H9 (cell line): Measurements from ENCODE around the gene DHX38. TPM values are rescaled to one million over a fixed set of nuclear protein-coding genes. Genes with fewer than 3 reads are reported as not detected.

Source experiments
- DNase-seq: peaks from one replicate; pipeline ENCODE4 v3.0.0-alpha.2; 2017
- H2AFZ ChIP-seq: one replicate; pipeline ENCODE4 v1.6.1; 2013; ENCODE audit warnings: mild to moderate bottlenecking, low read length, control low read depth, moderate library complexity
- H2AK5ac ChIP-seq: 2 replicates; pipeline ENCODE4 v1.6.1; 2013; ENCODE audit warnings: low read length, control low read depth, mixed read lengths; ENCODE audit not compliant: insufficient read length
- H2BK120ac ChIP-seq: one replicate; pipeline ENCODE4 v1.6.1; 2013; ENCODE audit warnings: low read depth, mild to moderate bottlenecking, low read length, control low read depth, inconsistent platforms; ENCODE audit not compliant: poor library complexity, severe bottlenecking
- H2BK12ac ChIP-seq: 2 replicates; pipeline ENCODE4 v1.6.1; 2013; ENCODE audit warnings: low read length, control low read depth, mixed read lengths, low read depth; ENCODE audit not compliant: insufficient read length
- H2BK15ac ChIP-seq: 2 replicates; pipeline ENCODE4 v1.6.1; 2013; ENCODE audit warnings: low read depth, low read length, control low read depth
- H2BK20ac ChIP-seq: one replicate; pipeline ENCODE4 v1.6.1; 2013; ENCODE audit warnings: low read depth, mild to moderate bottlenecking, low read length, control low read depth, inconsistent platforms; ENCODE audit not compliant: poor library complexity, severe bottlenecking
- H2BK5ac ChIP-seq: 2 replicates; pipeline ENCODE4 v1.6.1; 2013; ENCODE audit warnings: low read length, control low read depth, mixed read lengths; ENCODE audit not compliant: insufficient read length
- H3K14ac ChIP-seq: 2 replicates; pipeline ENCODE4 v1.6.1; 2013; ENCODE audit warnings: low read length, control low read depth; ENCODE audit not compliant: insufficient read depth
- H3K18ac ChIP-seq: 2 replicates; pipeline ENCODE4 v1.6.1; 2013; ENCODE audit warnings: low read depth, mild to moderate bottlenecking, mixed read lengths, low read length, control low read depth; ENCODE audit not compliant: insufficient read length
- H3K23ac ChIP-seq: 2 replicates; pipeline ENCODE4 v1.6.1; 2013; ENCODE audit warnings: low read length, control low read depth, mixed read lengths, low read depth; ENCODE audit not compliant: insufficient read length
- H3K23me2 ChIP-seq: 2 replicates; pipeline ENCODE4 v1.6.1; 2013; ENCODE audit warnings: low read depth, mild to moderate bottlenecking, mixed read lengths, low read length, control low read depth; ENCODE audit not compliant: insufficient read length, poor library complexity, severe bottlenecking
- H3K27ac ChIP-seq: 2 replicates; pipeline ENCODE4 v1.5.1; 2013; ENCODE audit warnings: low read length, control low read depth, mixed read lengths, low read depth; ENCODE audit not compliant: insufficient read length
- H3K27me3 ChIP-seq: 2 replicates; pipeline ENCODE4 v1.6.1; 2013; ENCODE audit warnings: low read length, control low read depth, inconsistent platforms; ENCODE audit not compliant: insufficient read depth
- H3K4ac ChIP-seq: 2 replicates; pipeline ENCODE4 v1.6.1; 2013; ENCODE audit warnings: low read depth, mild to moderate bottlenecking, control low read depth, inconsistent platforms, low read length, moderate library complexity
- H3K4me1 ChIP-seq: 2 replicates; pipeline ENCODE4 v1.6.1; 2013; ENCODE audit warnings: low read length, control low read depth, inconsistent platforms; ENCODE audit not compliant: insufficient read depth
- H3K4me2 ChIP-seq: 2 replicates; pipeline ENCODE4 v1.6.1; 2013; ENCODE audit warnings: low read length, control low read depth, mixed read lengths; ENCODE audit not compliant: insufficient read length, insufficient read depth
- H3K56ac ChIP-seq: 2 replicates; pipeline ENCODE4 v1.6.1; 2013; ENCODE audit warnings: low read depth, mild to moderate bottlenecking, mixed read lengths, low read length, control low read depth; ENCODE audit not compliant: insufficient read length
- H3K79me1 ChIP-seq: 2 replicates; pipeline ENCODE4 v1.6.1; 2013; ENCODE audit warnings: low read depth, mild to moderate bottlenecking, moderate library complexity, low read length, control low read depth, inconsistent platforms; ENCODE audit not compliant: insufficient read depth, poor library complexity, severe bottlenecking
- H3K79me2 ChIP-seq: 2 replicates; pipeline ENCODE4 v1.6.1; 2013; ENCODE audit warnings: low read length, control low read depth, inconsistent platforms; ENCODE audit not compliant: insufficient read depth
- H3K9ac ChIP-seq: 2 replicates; pipeline ENCODE4 v1.6.1; 2013; ENCODE audit warnings: low read length, control low read depth, mixed read lengths; ENCODE audit not compliant: insufficient read length; ENCODE audit errors: extremely low read depth
- H3K9me3 ChIP-seq: one replicate; pipeline ENCODE4 v1.6.1; 2013; ENCODE audit warnings: low read depth, low read length, inconsistent platforms; ENCODE audit not compliant: control insufficient read depth
- H3T11ph ChIP-seq: one replicate; pipeline ENCODE4 v1.6.1; 2013; ENCODE audit warnings: mild to moderate bottlenecking, low read length, control low read depth, inconsistent platforms
- H4K20me1 ChIP-seq: one replicate; pipeline ENCODE4 v1.6.1; 2013; ENCODE audit not compliant: control insufficient read depth, insufficient read length, insufficient read depth
- H4K5ac ChIP-seq: 2 replicates; pipeline ENCODE4 v1.6.1; 2013; ENCODE audit warnings: low read depth, mild to moderate bottlenecking, mixed read lengths, low read length, control low read depth; ENCODE audit not compliant: insufficient read length
- H4K8ac ChIP-seq: replicated peaks from 2 replicates; pipeline ENCODE4 v1.6.1; 2013; ENCODE audit warnings: low read length, control low read depth, mixed read lengths, low read depth; ENCODE audit not compliant: insufficient read length
- H4K91ac ChIP-seq: 2 replicates; pipeline ENCODE4 v1.6.1; 2013; ENCODE audit warnings: low read depth, mild to moderate bottlenecking, moderate library complexity, mixed read lengths, low read length, control low read depth; ENCODE audit not compliant: insufficient read length
- H3K27ac Mint-ChIP-seq, 3 experiments: 2 replicates in 2 of 3; 3 replicates in 1 of 3; pipeline ENCODE4 v1.8.0; 2020 to 2021; ENCODE audit warnings: mixed read lengths in 3 of 3, mild to moderate bottlenecking in 1 of 3, moderate library complexity in 1 of 3
- H3K27me3 Mint-ChIP-seq: 2 replicates; pipeline ENCODE4 v1.8.0; 2021; ENCODE audit warnings: low read depth, mild to moderate bottlenecking, moderate library complexity, mixed read lengths
- H3K36me3 Mint-ChIP-seq, 3 experiments: 2 replicates in 2 of 3; 3 replicates in 1 of 3; pipeline ENCODE4 v1.8.0; 2020 to 2021; ENCODE audit warnings: low read depth in 3 of 3, mixed read lengths in 3 of 3; ENCODE audit not compliant: insufficient read depth in 1 of 3
- H3K4me1 Mint-ChIP-seq, 2 experiments: 2 replicates each; pipeline ENCODE4 v1.8.0; 2020; ENCODE audit warnings: mixed read lengths in 2 of 2
- H3K4me3 Mint-ChIP-seq, 2 experiments: 2 replicates in 1 of 2; 3 replicates in 1 of 2; pipeline ENCODE4 v1.8.0; 2020 to 2021; ENCODE audit warnings: mild to moderate bottlenecking in 2 of 2, mixed read lengths in 2 of 2, moderate library complexity in 1 of 2
- H3K9me3 Mint-ChIP-seq, 2 experiments: 2 replicates in 1 of 2; 3 replicates in 1 of 2; pipeline ENCODE4 v1.8.0; 2020; ENCODE audit warnings: mild to moderate bottlenecking in 2 of 2, mixed read lengths in 2 of 2, moderate library complexity in 1 of 2
- CTCF ChIP-seq: fragments of 200-600 bp; sonication (generic); conservative IDR thresholded peaks from 3 replicates; pipeline ENCODE4 v1.8.0; 2021; ENCODE audit warnings: antibody characterized with exemption, mild to moderate bottlenecking
- WGBS: extraction: QIAGEN DNeasy Blood & Tissue Kit; methylation state at CpG from one replicate; pipeline ENCODE4 v1.1.7; 2013; ENCODE audit warnings: missing lambda C conversion rate, low lambda C conversion rate, mixed read lengths; ENCODE audit not compliant: insufficient read length; ENCODE audit errors: extremely low coverage; 5-methylcytosine and 5-hydroxymethylcytosine counted together
- total RNA-seq: library from RNA; stranded (reverse); gene quantifications from 2 replicates; pipeline ENCODE4 v1.2.1, GENCODE V29; 2021

The DHX38 gene
- total RNA-seq, 1 experiment from 2014 or later = 60.5 TPM

DNA sequence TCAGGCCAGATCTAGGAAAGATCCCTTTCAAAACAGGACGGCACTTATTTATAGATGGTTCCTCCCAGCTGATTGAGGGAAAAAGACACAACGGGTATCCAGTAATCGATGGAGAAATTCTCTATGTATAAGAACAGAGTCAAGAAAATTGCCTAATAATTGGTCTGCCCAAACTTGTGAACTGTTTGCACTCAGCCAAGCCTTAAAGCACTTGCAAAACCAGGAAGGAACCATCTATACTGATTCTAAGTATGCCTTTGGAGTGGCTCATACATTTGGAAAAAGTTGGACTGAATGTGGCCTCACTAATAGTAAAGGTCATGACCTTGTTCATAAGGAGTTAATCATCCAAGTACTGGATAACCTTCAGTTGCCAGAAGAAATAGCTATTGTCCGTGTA lies 24.7 kb upstream of the DHX38 start:
- H4K91ac ChIP-seq = no peak overlapping the region
- Mint-ChIP-seq H3K4me3 (no peak overlapping the region), H3K27me3 (peaks cover 7% of the 10 kb centered on the region; the same call in 1 of the 2 replicates), H3K4me1 (peaks cover 5 to 8% of the 10 kb centered on the region in 2 experiments; a peak in 2 of 4 replicates), H3K27ac (no peak overlapping the region), H3K36me3 (no peaks in the 10 kb centered on the region; a peak in 1 of 7 replicates), H3K9me3 (peaks cover 0 to 3% of the 10 kb centered on the region in 2 experiments; a peak in 2 of 5 replicates)
- no peak overlapping the region for H2AFZ ChIP-seq
- no peak overlapping the region for H2BK15ac ChIP-seq
- H3K79me2 ChIP-seq = no peaks in the 10 kb centered on the region
- no peaks in the 10 kb centered on the region for H3K9me3 ChIP-seq
- no peak overlapping the region for H3T11ph ChIP-seq
- no peak overlapping the region for H4K8ac ChIP-seq
- no peak overlapping the region for H3K4ac ChIP-seq
- H2BK12ac ChIP-seq = no peak overlapping the region
- H3K27me3 ChIP-seq = no peaks in the 10 kb centered on the region
- H3K23ac ChIP-seq = no peak overlapping the region
- H3K79me1 ChIP-seq = no peaks in the 10 kb centered on the region
- DNase-seq = no peak
- WGBS = no CpG with 5 or more reads among the region's 4 CpGs
- no peak for TF ChIP-seq CTCF
- H2BK20ac ChIP-seq = no peak overlapping the region
- H3K4me1 ChIP-seq = no peaks in the 10 kb centered on the region
- H4K5ac ChIP-seq = no peak overlapping the region
- no peak overlapping the region for H3K9ac ChIP-seq
- H2BK5ac ChIP-seq = no peak overlapping the region
- H3K14ac ChIP-seq = no peak overlapping the region
- no peaks in the 10 kb centered on the region for H3K23me2 ChIP-seq
- H3K56ac ChIP-seq = no peak overlapping the region
- H2BK120ac ChIP-seq = no peak overlapping the region
- H4K20me1 ChIP-seq = no peaks in the 10 kb centered on the region
- H2AK5ac ChIP-seq = no peak overlapping the region
- H3K27ac ChIP-seq = no peak overlapping the region
- no peak overlapping the region for H3K4me2 ChIP-seq
- H3K18ac ChIP-seq = no peak overlapping the region
